Muscle of leg (tissue), 11 donors: ENCODE results near the gene TMEM244. TPM values are rescaled to one million over a fixed set of nuclear protein-coding genes. Genes with fewer than 3 reads are reported as not detected.
"Not testable (repeated sequence)": the region's sequence is repeated elsewhere in the genome, so short reads cannot be mapped to it uniquely, and the experiment has no call there.

Experiments used
- DNase-seq: peaks from one replicate; pipeline ENCODE4 v3.0.0; 2013
- H3K27ac ChIP-seq: one replicate; pipeline ENCODE4 v1.5.1; 2013; ENCODE audit warnings: mild to moderate bottlenecking, low read length, control low read depth
- H3K27me3 ChIP-seq: one replicate; pipeline ENCODE4 v1.6.1; 2013; ENCODE audit warnings: low read length; ENCODE audit not compliant: control insufficient read depth, insufficient read depth
- H3K36me3 ChIP-seq: one replicate; pipeline ENCODE4 v1.6.1; 2013; ENCODE audit warnings: low read length; ENCODE audit not compliant: control insufficient read depth, insufficient read depth
- H3K4me1 ChIP-seq: one replicate; pipeline ENCODE4 v1.6.1; 2013; ENCODE audit warnings: low read length; ENCODE audit not compliant: control insufficient read depth, insufficient read depth
- H3K4me3 ChIP-seq: one replicate; pipeline ENCODE4 v1.5.1; 2013; ENCODE audit warnings: low read length, control low read depth
- H3K9me3 ChIP-seq: replicated peaks from 2 replicates; pipeline ENCODE4 v1.6.1; 2013; ENCODE audit warnings: low read depth, low read length; ENCODE audit not compliant: control insufficient read depth
- WGBS: methylation state at CpG from one replicate; pipeline ENCODE4 v1.1.5; 2013; ENCODE audit warnings: missing lambda C conversion rate; ENCODE audit not compliant: insufficient coverage; 5-methylcytosine and 5-hydroxymethylcytosine counted together
- polyA plus RNA-seq, 8 donors: library from polyadenylated mRNA; unstranded; fragments of 120-200 nt; gene quantifications; one replicate each; pipeline versions ENCODE4 v1.2.1 to v1.2.3, GENCODE V29; 2013; ENCODE audit warnings: inconsistent platforms in 1 of 8, low replicate concordance in 1 of 8; ENCODE audit not compliant: insufficient read length in 8 of 8, insufficient read depth in 1 of 8
- total RNA-seq: library from RNA; stranded (reverse); fragments of 120-200 nt; gene quantifications from one replicate; pipeline ENCODE4 v1.2.4, GENCODE V29; 2013

Gene TMEM244
- total and polyA plus RNA-seq, 9 donors = 0.22 TPM; not detected in 8

GRCh38 chr6:129849456-129849855, 11.7 kb downstream of the TMEM244 start:
- no peaks in the 10 kb centered on the region for H3K27me3 ChIP-seq
- H3K4me3 ChIP-seq = no peak overlapping the region
- H3K9me3 ChIP-seq = no peaks in the 10 kb centered on the region
- H3K27ac ChIP-seq = no peak overlapping the region
- no peaks in the 10 kb centered on the region for H3K4me1 ChIP-seq
- no peak for DNase-seq
- H3K36me3 ChIP-seq = no peaks in the 10 kb centered on the region
- WGBS = no CpG with 5 or more reads among the region's 3 CpGs

- Histone ChIP-seq H3K9me3 (no peaks in the 10 kb centered on the region), H3K27me3 (no peaks in the 10 kb centered on the region), H3K36me3 (no peaks in the 10 kb centered on the region), H3K4me3 (no peak overlapping the region), H3K4me1 (no peaks in the 10 kb centered on the region), H3K27ac (no peak overlapping the region)
- no peak for DNase-seq
Measured at GRCh38 chr6:129846761-129847160, 14.4 kb downstream of the TMEM244 start.

GRCh38 chr6:129845696-129846095, 15.4 kb downstream of the TMEM244 start:
- WGBS = no CpG with 5 or more reads among the region's 2 CpGs
- no peaks in the 10 kb centered on the region for H3K9me3 ChIP-seq
- no peak overlapping the region for H3K4me3 ChIP-seq
- H3K4me1 ChIP-seq = no peaks in the 10 kb centered on the region
- no peaks in the 10 kb centered on the region for H3K27me3 ChIP-seq
- H3K27ac ChIP-seq = no peak overlapping the region
- no peak for DNase-seq
- no peaks in the 10 kb centered on the region for H3K36me3 ChIP-seq

- 40% methylated on average over 1 of the region's 10 CpGs for WGBS
- peak; percentile 24 for DNase-seq
- no peak overlapping the region for H3K27ac ChIP-seq
Measured at GRCh38 chr6:129844118-129844891, 16.8 kb downstream of the TMEM244 start.

GRCh38 chr6:129843573-129843972, 17.5 kb downstream of the TMEM244 start:
- H3K27me3 ChIP-seq = no peaks in the 10 kb centered on the region
- H3K4me1 ChIP-seq = no peaks in the 10 kb centered on the region
- no peak overlapping the region for H3K27ac ChIP-seq
- no peak overlapping the region for H3K4me3 ChIP-seq
- no peaks in the 10 kb centered on the region for H3K36me3 ChIP-seq
- no CpG with 5 or more reads among the region's 5 CpGs for WGBS
- H3K9me3 ChIP-seq = no peaks in the 10 kb centered on the region
- DNase-seq = no peak

More at GRCh38 chr6:129844118-129844891, 16.8 kb downstream of the TMEM244 start:
- Histone ChIP-seq H3K4me1 (no peaks in the 10 kb centered on the region), H3K9me3 (no peaks in the 10 kb centered on the region), H3K4me3 (no peak overlapping the region), H3K36me3 (no peaks in the 10 kb centered on the region), H3K27me3 (no peaks in the 10 kb centered on the region)

GRCh38 chr6:129842881-129843409, 18.2 kb downstream of the TMEM244 start:
- Histone ChIP-seq H3K36me3 (no peaks in the 10 kb centered on the region), H3K4me3 (no peak overlapping the region), H3K27me3 (no peaks in the 10 kb centered on the region), H3K27ac (no peak overlapping the region), H3K9me3 (no peaks in the 10 kb centered on the region), H3K4me1 (no peaks in the 10 kb centered on the region)
- DNase-seq = no peak

- Histone ChIP-seq H3K4me3 (no peak overlapping the region), H3K27me3 (no peaks in the 10 kb centered on the region)
- WGBS = no CpG with 5 or more reads among the region's 1 CpG
Measured at GRCh38 chr6:129842137-129842536, 19.0 kb downstream of the TMEM244 start.

GRCh38 chr6:129839562-129839961, 21.6 kb downstream of the TMEM244 start:
- not testable (repeated sequence) for DNase-seq, H3K27me3 ChIP-seq, H3K27ac ChIP-seq, H3K9me3 ChIP-seq, H3K36me3 ChIP-seq, H3K4me1 ChIP-seq, H3K4me3 ChIP-seq
- no CpG with 5 or more reads among the region's 1 CpG for WGBS

More at GRCh38 chr6:129842137-129842536, 19.0 kb downstream of the TMEM244 start:
- H3K27ac ChIP-seq = no peak overlapping the region
- H3K36me3 ChIP-seq = no peaks in the 10 kb centered on the region
- no peaks in the 10 kb centered on the region for H3K4me1 ChIP-seq
- no peak for DNase-seq
- H3K9me3 ChIP-seq = no peaks in the 10 kb centered on the region

GRCh38 chr6:129835691-129836090, 25.4 kb downstream of the TMEM244 start:
- no peak for DNase-seq
- Histone ChIP-seq H3K27ac (no peak overlapping the region), H3K4me1 (no peaks in the 10 kb centered on the region), H3K36me3 (no peaks in the 10 kb centered on the region), H3K27me3 (no peaks in the 10 kb centered on the region), H3K4me3 (no peak overlapping the region), H3K9me3 (no peaks in the 10 kb centered on the region)
- WGBS = 90% methylated on average over 7 of the region's 11 CpGs

GRCh38 chr6:129832299-129832698, 28.8 kb downstream of the TMEM244 start:
- no CpG with 5 or more reads among the region's 7 CpGs for WGBS
- DNase-seq = no peak

More at GRCh38 chr6:129832299-129832698, 28.8 kb downstream of the TMEM244 start:
- no peaks in the 10 kb centered on the region for H3K27me3 ChIP-seq
- H3K27ac ChIP-seq = no peak overlapping the region
- no peaks in the 10 kb centered on the region for H3K4me1 ChIP-seq
- H3K36me3 ChIP-seq = no peaks in the 10 kb centered on the region
- H3K4me3 ChIP-seq = no peak overlapping the region
- no peaks in the 10 kb centered on the region for H3K9me3 ChIP-seq
